Astrocyte of the cerebellum (primary cell): Measurements from ENCODE around the gene CYBC1.
A peak's percentile ranks its signal among the peaks of the same experiment; 100 is the strongest.
"Not testable (repeated sequence)": the region's sequence is repeated elsewhere in the genome, so short reads cannot be mapped to it uniquely, and the experiment has no call there.

ENCODE experiments used
- DNase-seq: peaks from one replicate; pipeline ENCODE4 v3.0.0-alpha.2; 2011; ENCODE audit warnings: low read depth
- H3K4me3 ChIP-seq: 2 replicates; pipeline ENCODE4 v1.5.1; 2011; ENCODE audit warnings: mild to moderate bottlenecking, low read depth, low read length, moderate library complexity
- CTCF ChIP-seq: IDR thresholded peaks from 2 replicates; pipeline ENCODE4 v1.5.1; 2012; ENCODE audit warnings: low read length, low read depth, moderate library complexity, mild to moderate bottlenecking; ENCODE audit errors: missing control alignments
- in situ Hi-C: cut with HindIII; loops from 2 replicates; pipeline ENCODE4 v1.10.0; 2017; ENCODE audit warnings: low sequenced_read_pairs

The CYBC1 gene

GRCh38 chr17:82416264-82416663 is 34.3 kb downstream of the CYBC1 start:
- no peak for TF ChIP-seq CTCF
- H3K4me3 ChIP-seq = no peak overlapping the region
- DNase-seq = no peak
- in situ Hi-C loops = loop anchor here (5.0 to 10.0 kb wide), 2 partner anchors 54 to 71 kb away; no protein-coding TSS in a partner anchor

- no peak for DNase-seq
- H3K4me3 ChIP-seq = no peak overlapping the region
- in situ Hi-C loops = loop anchor here (5.0 to 10.0 kb wide), 2 partner anchors 53 to 71 kb away; no protein-coding TSS in a partner anchor
- no peak for TF ChIP-seq CTCF
Observed at GRCh38 chr17:82415786-82416185, 34.8 kb downstream of the CYBC1 start.

- TF ChIP-seq CTCF = no peak
- in situ Hi-C loops = loop anchor here (5.0 to 10.0 kb wide), 2 partner anchors 53 to 71 kb away; no protein-coding TSS in a partner anchor
- no peak overlapping the region for H3K4me3 ChIP-seq
- no peak for DNase-seq
Observed at GRCh38 chr17:82415336-82415735, 35.2 kb downstream of the CYBC1 start.

- peak; percentile 68 for TF ChIP-seq CTCF
- in situ Hi-C loops = loop anchor here (5.0 to 10.0 kb wide), 2 partner anchors 52 to 70 kb away; no protein-coding TSS in a partner anchor
- H3K4me3 ChIP-seq = no peak overlapping the region
- peak; percentile 33 for DNase-seq
Observed at GRCh38 chr17:82414548-82415281, 35.8 kb downstream of the CYBC1 start.

- no peak for DNase-seq
- no peak for TF ChIP-seq CTCF
- H3K4me3 ChIP-seq = no peak overlapping the region
- in situ Hi-C loops = loop anchor here (10.0 kb wide), 1 partner anchor 68 kb away; no protein-coding TSS in a partner anchor
Observed at GRCh38 chr17:82412535-82413520, 37.7 kb downstream of the CYBC1 start.

GRCh38 chr17:82412081-82412480 is 38.5 kb downstream of the CYBC1 start:
- not testable (repeated sequence) for H3K4me3 ChIP-seq, DNase-seq
- in situ Hi-C loops = loop anchor here (10.0 kb wide), 1 partner anchor 67 kb away; no protein-coding TSS in a partner anchor
